T-helper 2 cell treated with Interferon-gamma antibody and Interleukin-4, amounts not matched to agents 5 μg/mL and 100 μg/mL, for 36 hours (primary cell): ENCODE measurements around the gene SGCG.
A peak's percentile ranks its signal among the peaks of the same experiment; 100 is the strongest.
"Not testable (repeated sequence)": the region's sequence is repeated elsewhere in the genome, so short reads cannot be mapped to it uniquely, and the experiment has no call there.

Experiments
- DNase-seq: peaks from one replicate; pipeline ENCODE4 v3.0.0; 2021; ENCODE audit warnings: low spot score
- H3K27ac Mint-ChIP-seq: one replicate; pipeline ENCODE4 v1.8.0; 2021; ENCODE audit warnings: mild to moderate bottlenecking, mixed read lengths
- H3K27me3 Mint-ChIP-seq: one replicate; pipeline ENCODE4 v1.8.0; 2021; ENCODE audit warnings: low read depth, mixed read lengths
- H3K36me3 Mint-ChIP-seq: one replicate; pipeline ENCODE4 v1.8.0; 2021; ENCODE audit warnings: low read depth, mixed read lengths
- H3K4me1 Mint-ChIP-seq: one replicate; pipeline ENCODE4 v1.8.0; 2021; ENCODE audit warnings: low read depth, mixed read lengths
- H3K4me3 Mint-ChIP-seq: one replicate; pipeline ENCODE4 v1.8.0; 2022; ENCODE audit warnings: mild to moderate bottlenecking, moderate library complexity, mixed read lengths
- H3K9me3 Mint-ChIP-seq: one replicate; pipeline ENCODE4 v1.8.0; 2021; ENCODE audit warnings: mixed read lengths

SGCG gene

DNA sequence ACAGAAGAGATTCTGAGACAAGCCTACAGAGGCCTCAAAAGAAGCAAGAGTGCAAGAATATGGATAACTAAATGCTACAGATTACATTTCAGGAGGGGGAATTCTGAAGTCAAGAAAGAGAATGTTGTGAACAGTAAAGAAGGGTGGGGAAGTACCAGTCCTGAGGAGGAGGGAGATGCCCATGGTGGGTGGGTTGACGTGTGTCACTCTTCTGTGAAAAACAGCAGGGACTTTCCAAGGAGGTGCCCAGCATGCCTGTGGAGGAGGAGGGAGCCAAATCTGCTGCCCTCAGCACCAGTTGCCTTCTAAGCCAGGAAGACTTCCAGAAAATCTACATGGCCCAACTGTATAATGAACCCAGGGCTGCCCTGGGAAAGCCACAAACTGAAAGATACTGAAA, 87.7 kb downstream of the SGCG start:
- Mint-ChIP-seq H3K36me3 (no peaks in the 10 kb centered on the region), H3K4me1 (no peaks in the 10 kb centered on the region), H3K4me3 (no peak overlapping the region), H3K9me3 (no peaks in the 10 kb centered on the region), H3K27me3 (no peaks in the 10 kb centered on the region), H3K27ac (no peak overlapping the region)
- peak; percentile 15 for DNase-seq

DNA sequence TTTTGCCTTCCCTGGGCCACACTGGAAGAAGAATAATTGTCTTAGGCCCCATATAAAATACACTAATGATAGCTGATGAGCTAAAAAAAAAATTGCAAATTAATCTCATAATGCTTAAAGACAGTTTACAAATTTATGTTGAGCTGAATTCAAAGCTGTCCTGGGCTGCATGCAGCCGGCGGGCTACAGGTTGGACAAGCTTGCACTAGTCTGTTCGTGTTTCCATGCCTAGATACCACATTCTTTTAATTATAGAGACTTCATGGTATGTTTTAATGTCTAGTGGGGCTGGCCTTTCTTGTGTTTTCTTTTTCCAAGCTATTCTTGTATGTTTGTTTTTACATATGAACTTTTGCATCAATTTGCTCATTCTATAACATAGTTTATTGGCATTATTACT, 90.6 kb downstream of the SGCG start:
- Mint-ChIP-seq H3K27me3 (no peaks in the 10 kb centered on the region), H3K36me3 (no peaks in the 10 kb centered on the region), H3K9me3 (no peaks in the 10 kb centered on the region), H3K27ac (no peak overlapping the region), H3K4me3 (no peak overlapping the region), H3K4me1 (no peaks in the 10 kb centered on the region)
- DNase-seq: no peak

DNA sequence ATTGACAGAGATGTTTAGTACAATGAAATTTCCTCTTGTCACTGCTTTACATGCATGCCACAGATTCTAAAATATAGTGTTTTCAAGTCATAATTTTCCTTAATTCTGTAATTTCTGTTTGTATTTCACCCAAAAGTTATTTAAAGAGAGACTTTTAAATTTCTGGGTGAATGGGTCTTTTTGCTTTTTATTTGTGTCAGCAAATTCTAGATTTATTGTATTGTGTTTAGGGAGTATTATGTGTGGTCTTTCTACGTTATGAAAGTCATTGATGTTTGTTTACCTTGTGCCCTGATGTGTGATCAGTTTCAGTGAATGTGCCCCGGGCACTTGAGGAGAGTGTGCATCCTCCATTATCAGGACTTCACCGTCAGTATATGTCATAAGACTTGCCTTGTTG, 92.7 kb downstream of the SGCG start:
- no peaks in the 10 kb centered on the region for H3K27me3 Mint-ChIP-seq
- H3K36me3 Mint-ChIP-seq: no peaks in the 10 kb centered on the region
- no peaks in the 10 kb centered on the region for H3K4me1 Mint-ChIP-seq
- DNase-seq: no peak
- H3K4me3 Mint-ChIP-seq: no peak overlapping the region
- H3K9me3 Mint-ChIP-seq: no peaks in the 10 kb centered on the region
- H3K27ac Mint-ChIP-seq: no peak overlapping the region

DNA sequence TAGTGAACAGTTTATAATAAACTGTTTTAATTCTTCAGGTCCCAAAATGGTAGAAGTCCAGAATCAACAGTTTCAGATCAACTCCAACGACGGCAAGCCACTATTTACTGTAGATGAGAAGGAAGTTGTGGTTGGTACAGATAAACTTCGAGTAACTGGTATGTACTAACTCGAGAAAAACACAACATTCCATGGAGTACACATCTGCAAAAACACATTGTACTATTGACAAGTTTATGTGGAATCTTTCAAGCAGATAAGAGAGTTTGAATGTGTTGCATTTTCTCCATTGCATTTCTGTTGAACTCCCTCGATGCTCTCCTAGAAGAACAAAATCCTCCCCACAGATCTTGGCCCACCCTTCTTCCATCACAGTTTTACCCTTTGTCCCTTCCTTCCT, 98.5 kb downstream of the SGCG start:
- no peaks in the 10 kb centered on the region for H3K36me3 Mint-ChIP-seq
- no peak overlapping the region for H3K27ac Mint-ChIP-seq
- DNase-seq: no peak
- H3K4me1 Mint-ChIP-seq: no peaks in the 10 kb centered on the region
- no peaks in the 10 kb centered on the region for H3K9me3 Mint-ChIP-seq
- peaks cover 3% of the 10 kb centered on the region for H3K27me3 Mint-ChIP-seq
- H3K4me3 Mint-ChIP-seq: no peak overlapping the region

- Mint-ChIP-seq H3K9me3 (no peaks in the 10 kb centered on the region), H3K27ac (no peak overlapping the region), H3K4me1 (no peaks in the 10 kb centered on the region), H3K27me3 (peaks cover 5% of the 10 kb centered on the region), H3K4me3 (no peak overlapping the region), H3K36me3 (no peaks in the 10 kb centered on the region)
- no peak for DNase-seq
Measured at GRCh38 chr13:23288564-23288963, 107.8 kb downstream of the SGCG start.

- Mint-ChIP-seq H3K27ac (no peak overlapping the region), H3K36me3 (no peaks in the 10 kb centered on the region), H3K4me1 (no peaks in the 10 kb centered on the region), H3K27me3 (peaks cover 5% of the 10 kb centered on the region), H3K9me3 (no peaks in the 10 kb centered on the region), H3K4me3 (no peak overlapping the region)
- DNase-seq: no peak
Measured at GRCh38 chr13:23288995-23289394, 108.2 kb downstream of the SGCG start.

GRCh38 chr13:23289917-23290357, 109.2 kb downstream of the SGCG start:
- Mint-ChIP-seq H3K9me3 (no peaks in the 10 kb centered on the region), H3K27ac (no peak overlapping the region), H3K27me3 (peaks cover 5% of the 10 kb centered on the region), H3K36me3 (no peaks in the 10 kb centered on the region), H3K4me3 (no peak overlapping the region), H3K4me1 (no peaks in the 10 kb centered on the region)
- no peak for DNase-seq

DNA sequence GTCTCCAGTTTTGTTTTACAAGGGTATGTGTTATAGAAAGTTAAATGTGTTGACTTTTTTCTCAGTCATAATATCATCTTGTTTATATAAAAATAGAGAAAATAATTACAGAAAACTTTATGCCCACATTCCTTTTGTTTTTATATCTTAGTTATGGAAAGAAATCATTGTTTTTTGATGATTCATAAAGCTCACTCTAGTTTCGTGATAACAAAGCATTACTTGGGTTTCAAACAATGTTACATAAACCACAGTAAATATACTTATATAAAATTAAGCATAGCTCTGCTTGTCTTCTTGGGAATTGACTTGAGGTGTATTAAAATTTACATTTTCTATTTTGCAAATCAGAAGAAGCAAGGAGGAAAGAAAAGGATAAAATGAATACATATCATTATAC, 111.8 kb downstream of the SGCG start:
- Mint-ChIP-seq H3K27ac (no peak overlapping the region), H3K27me3 (peaks cover 7% of the 10 kb centered on the region), H3K4me1 (no peaks in the 10 kb centered on the region), H3K9me3 (no peaks in the 10 kb centered on the region), H3K4me3 (no peak overlapping the region), H3K36me3 (no peaks in the 10 kb centered on the region)
- no peak for DNase-seq

DNA sequence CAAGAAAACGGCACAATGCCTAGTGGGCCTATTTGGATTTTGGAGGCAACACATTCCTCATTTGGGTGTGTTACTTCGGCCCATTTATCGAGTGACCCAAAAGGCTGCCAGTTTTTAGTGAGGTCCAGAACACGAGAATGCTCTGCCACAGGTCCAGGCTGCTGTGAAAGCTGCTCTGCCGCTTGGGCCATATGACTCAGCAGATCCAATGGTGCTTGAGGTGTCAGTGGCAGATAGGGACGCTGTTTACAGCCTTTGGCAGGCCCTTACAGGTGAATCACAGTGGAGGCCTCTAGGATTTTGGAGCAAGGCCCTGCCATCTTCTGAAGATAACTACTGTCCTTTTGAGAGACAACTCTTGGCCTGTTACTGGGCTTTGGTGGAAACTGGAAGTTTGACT, 134.1 kb downstream of the SGCG start:
- not testable (repeated sequence) for H3K9me3 Mint-ChIP-seq, H3K4me3 Mint-ChIP-seq, H3K36me3 Mint-ChIP-seq, H3K27ac Mint-ChIP-seq, DNase-seq
- H3K27me3 Mint-ChIP-seq: peaks cover 20% of the 10 kb centered on the region
- H3K4me1 Mint-ChIP-seq: peaks cover 11% of the 10 kb centered on the region

DNA sequence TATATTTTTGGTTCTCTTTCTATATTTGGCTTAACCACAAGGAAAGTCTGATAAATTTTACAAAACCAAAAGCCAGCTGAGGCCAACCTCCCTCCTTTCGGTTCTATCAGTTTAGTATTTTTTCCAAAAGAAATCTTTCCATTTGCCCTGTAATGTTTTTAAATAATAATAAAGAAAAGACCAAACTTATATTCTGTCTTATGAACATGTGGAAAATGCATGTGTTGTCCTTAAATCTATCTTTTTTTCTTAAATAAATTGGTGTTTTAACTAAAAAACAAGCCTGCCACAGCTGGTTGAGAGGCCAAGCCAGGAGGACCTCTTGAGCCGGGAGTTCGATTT, 139.1 kb downstream of the SGCG start:
- no peak for DNase-seq
- no peaks in the 10 kb centered on the region for H3K36me3 Mint-ChIP-seq
- no peaks in the 10 kb centered on the region for H3K9me3 Mint-ChIP-seq
- H3K27me3 Mint-ChIP-seq: peaks cover 4% of the 10 kb centered on the region
- H3K27ac Mint-ChIP-seq: no peak overlapping the region
- H3K4me3 Mint-ChIP-seq: peak overlapping the region; percentile 10
- H3K4me1 Mint-ChIP-seq: peaks cover 40% of the 10 kb centered on the region

DNA sequence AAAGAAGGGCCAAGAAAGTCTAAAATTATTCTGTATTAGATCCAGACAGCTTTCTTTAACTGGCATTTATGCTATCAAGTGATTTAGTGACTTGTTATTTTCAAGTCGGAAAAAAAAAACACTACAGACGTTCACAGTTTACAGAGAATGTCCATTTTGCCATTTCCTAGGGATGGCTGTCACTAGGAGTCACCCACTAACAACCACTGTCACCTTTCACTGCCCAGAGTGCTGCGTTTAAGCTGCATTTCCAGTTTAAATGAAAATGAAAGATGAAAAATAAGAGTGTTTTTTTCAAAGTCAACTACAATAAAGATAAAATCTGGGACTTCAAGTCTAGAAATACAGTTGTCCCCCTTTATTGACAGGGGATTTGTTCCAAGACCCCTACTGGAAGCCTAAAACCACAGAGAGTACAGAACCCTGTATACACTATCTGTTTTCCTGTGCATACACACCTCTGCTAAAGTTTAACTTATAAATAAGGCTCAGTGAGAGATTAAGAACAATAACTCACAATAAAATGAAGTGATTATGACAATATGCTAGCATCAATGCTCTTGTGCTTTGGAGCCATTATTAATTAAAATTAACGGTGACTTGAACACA, 140.3 kb downstream of the SGCG start:
- peak overlapping the region; percentile 81 for H3K27ac Mint-ChIP-seq
- peaks cover 4% of the 10 kb centered on the region for H3K27me3 Mint-ChIP-seq
- peak overlapping the region; percentile 76 for H3K4me3 Mint-ChIP-seq
- no peaks in the 10 kb centered on the region for H3K9me3 Mint-ChIP-seq
- H3K4me1 Mint-ChIP-seq: peaks cover 40% of the 10 kb centered on the region
- H3K36me3 Mint-ChIP-seq: no peaks in the 10 kb centered on the region
- no peak for DNase-seq

- DNase-seq: peak; percentile 23
- Mint-ChIP-seq H3K27me3 (peaks cover 4% of the 10 kb centered on the region), H3K36me3 (no peaks in the 10 kb centered on the region), H3K4me3 (peak overlapping the region; percentile 76), H3K27ac (peak overlapping the region; percentile 81), H3K4me1 (peaks cover 40% of the 10 kb centered on the region), H3K9me3 (no peaks in the 10 kb centered on the region)
Measured at GRCh38 chr13:23321535-23322241, 140.9 kb downstream of the SGCG start.

- Mint-ChIP-seq H3K27ac (peak overlapping the region; percentile 50), H3K4me1 (peaks cover 40% of the 10 kb centered on the region), H3K36me3 (no peaks in the 10 kb centered on the region), H3K9me3 (no peaks in the 10 kb centered on the region), H3K4me3 (peak overlapping the region; percentile 76), H3K27me3 (peaks cover 4% of the 10 kb centered on the region)
- DNase-seq: no peak
Measured at GRCh38 chr13:23322353-23323336, 141.9 kb downstream of the SGCG start.
